AG04450 (cell line): Measurements from ENCODE around the gene NBL1. TPM values are rescaled to one million over a fixed set of nuclear protein-coding genes. Genes with fewer than 3 reads are reported as not detected.

ENCODE experiments used
- CTCF ChIA-PET: fragments of 300-600, 350-600 bp; formaldehyde crosslinking; extraction: SDS; loops from one replicate; lab custom pipeline; 2022; ENCODE audit warnings: antibody characterized with exemption, inconsistent platforms; lab: Charles Lee
- POLR2A ChIA-PET: fragments of 350-600 bp; formaldehyde crosslinking; extraction: SDS; loops from one replicate; lab custom pipeline; 2021; ENCODE audit warnings: antibody characterized with exemption, inconsistent platforms; lab: Yijun Ruan, JAX
- DNase-seq: peaks from one replicate; pipeline ENCODE4 v3.0.0-alpha.2; 2011; ENCODE audit warnings: low read depth, low spot score
- H3K27ac ChIP-seq: one replicate; pipeline ENCODE4 v1.5.1; 2012; ENCODE audit warnings: low read depth, low read length, control low read depth
- H3K27me3 ChIP-seq: one replicate; pipeline ENCODE4 v1.6.0; 2012; ENCODE audit warnings: low read length; ENCODE audit not compliant: control insufficient read depth, insufficient read depth
- H3K4me3 ChIP-seq: 2 replicates; pipeline ENCODE4 v1.5.1; 2011; ENCODE audit warnings: mild to moderate bottlenecking, low read depth, low read length, control low read depth
- H3K9me3 ChIP-seq: 2 replicates; pipeline ENCODE4 v1.5.1; 2012; ENCODE audit warnings: low read length; ENCODE audit not compliant: control insufficient read depth, insufficient read depth
- CTCF ChIP-seq: IDR thresholded peaks from 2 replicates; pipeline ENCODE4 v1.5.1; 2011; ENCODE audit warnings: low read depth, low read length, control low read depth, inconsistent platforms
- polyA plus RNA-seq: library from polyadenylated mRNA; depleted of rRNA; stranded (reverse); fragments of >200 nt; gene quantifications from 2 replicates; pipeline ENCODE4 v1.2.3, GENCODE V29; 2011

NBL1 gene
- polyA plus RNA-seq, 1 experiment: 151 TPM

- no peaks in the 10 kb centered on the region for H3K27me3 ChIP-seq
- no peak overlapping the region for H3K4me3 ChIP-seq
- no peak for TF ChIP-seq CTCF
- no peak for DNase-seq
- H3K27ac ChIP-seq: no peak overlapping the region
- ChIA-PET CTCF (interaction anchor here (0.9 to 4.2 kb wide), 2 partner anchors 15 to 27 kb away, joined by 3 to 20 read pairs; no protein-coding TSS in a partner anchor), POLR2A (no interaction called here)
- peaks cover 13% of the 10 kb centered on the region for H3K9me3 ChIP-seq
Observed at GRCh38 chr1:19689085-19689757, 45.1 kb downstream of the NBL1 start.

- CTCF ChIA-PET: interaction anchor here (0.9 to 4.2 kb wide), 3 partner anchors 15 to 28 kb away, joined by 3 to 20 read pairs (median 6); no protein-coding TSS in a partner anchor
- Histone ChIP-seq H3K4me3 (no peak overlapping the region), H3K9me3 (peaks cover 10% of the 10 kb centered on the region), H3K27ac (no peak overlapping the region), H3K27me3 (no peaks in the 10 kb centered on the region)
- DNase-seq: no peak
- TF ChIP-seq CTCF: no peak
- POLR2A ChIA-PET: no interaction called here
Observed at GRCh38 chr1:19689856-19690255, 45.7 kb downstream of the NBL1 start.

GRCh38 chr1:19690342-19690741 is 46.2 kb downstream of the NBL1 start:
- POLR2A ChIA-PET: no interaction called here
- Histone ChIP-seq H3K27me3 (no peaks in the 10 kb centered on the region), H3K27ac (no peak overlapping the region), H3K9me3 (peaks cover 8% of the 10 kb centered on the region), H3K4me3 (no peak overlapping the region)
- TF ChIP-seq CTCF: no peak
- CTCF ChIA-PET: interaction anchor here (1.8 to 4.2 kb wide), 2 partner anchors 14 to 25 kb away, joined by 6 to 20 read pairs; no protein-coding TSS in a partner anchor
- no peak for DNase-seq

GRCh38 chr1:19694298-19694697 is 50.2 kb downstream of the NBL1 start:
- Histone ChIP-seq H3K4me3 (no peak overlapping the region), H3K27me3 (no peaks in the 10 kb centered on the region)
- POLR2A ChIA-PET: no interaction called here

More at GRCh38 chr1:19694298-19694697, 50.2 kb downstream of the NBL1 start:
- CTCF ChIA-PET: interaction anchor here (4.3 kb wide), 1 partner anchor 10 kb away, joined by 25 read pairs; no protein-coding TSS in a partner anchor
- DNase-seq: no peak
- no peak for TF ChIP-seq CTCF
- H3K27ac ChIP-seq: no peak overlapping the region
- peaks cover 8% of the 10 kb centered on the region for H3K9me3 ChIP-seq
